ENCODE results near the gene CCDC39.

- TF ChIP-seq CTCF (IDR thresholded peaks at IDR 0.05; ENCODE audit: low read depth, low read length) = no peak
- TF ChIP-seq EZH2phosphoT487 (IDR thresholded peaks at IDR 0.05; ENCODE audit: low read depth) = no peak
These were observed 1.1 kb downstream of the CCDC39 start for GRCh38 chr3:180678231-180678630.
